GM12878 (cell line): ENCODE results near the gene UCP1. TPM values are rescaled to one million over a fixed set of nuclear protein-coding genes. Genes with fewer than 3 reads are reported as not detected.

Experiments used
- ATAC-seq: fragments of 200-7000 bp; cut with Tn5 transposase; 3 replicates; pipeline ENCODE4 v1.9.1; 2020; ENCODE audit warnings: mild to moderate bottlenecking, moderate library complexity
- BruUV-seq: library from RNA; stranded (reverse); fragments of 400-500 nt; replicated peaks from 2 replicates; lab custom pipeline; 2021; lab: Mats Ljungman, UMichigan
- CTCF ChIA-PET: fragments of 300-600 bp; sonication (Branson Sonifier 250); formaldehyde crosslinking; extraction: SDS; loops from one replicate; lab custom pipeline; 2021; ENCODE audit warnings: inconsistent platforms; lab: Yijun Ruan, JAX
- POLR2A ChIA-PET: fragments of 350-600 bp; formaldehyde crosslinking; extraction: SDS; loops from one replicate; lab custom pipeline; 2021; ENCODE audit warnings: inconsistent platforms; lab: Charles Lee
- RAD21 ChIA-PET: fragments of 300-600 bp; sonication (Branson Sonifier 250); formaldehyde crosslinking; loops from one replicate; lab custom pipeline; 2023; ENCODE audit warnings: antibody characterized with exemption; ENCODE audit not compliant: unreplicated experiment; lab: Charles Lee
- SMC1A ChIA-PET: fragments of 300-600 bp; sonication (Branson Sonifier 250); formaldehyde crosslinking; loops from one replicate; lab custom pipeline; 2023; ENCODE audit not compliant: unreplicated experiment, uncharacterized antibody; lab: Charles Lee
- DNase-seq: peaks from one replicate; pipeline ENCODE4 v3.0.0-alpha.2; 2011; ENCODE audit warnings: low read depth, low spot score
- FAIRE-seq: peaks from 3 replicates; lab custom pipeline; 2011; peaks lifted over from hg19 to GRCh38; lab: Jason Lieb, UNC
- H2AFZ ChIP-seq: 2 replicates; pipeline ENCODE4 v1.6.0; 2011; ENCODE audit warnings: low read depth, low read length, control low read depth; ENCODE audit not compliant: control insufficient read depth
- H3K27ac ChIP-seq: 2 replicates; pipeline ENCODE4 v1.5.1; 2011; ENCODE audit warnings: control low read depth; ENCODE audit not compliant: control insufficient read depth, insufficient read depth
- H3K27me3 ChIP-seq, 2 experiments: replicated peaks in 1 of 2; 2 replicates each; pipeline versions ENCODE4 v1.6.0 to v1.6.1; 2011; ENCODE audit warnings: low read length in 1 of 2; ENCODE audit not compliant: control insufficient read depth in 2 of 2, insufficient read depth in 2 of 2
- H3K36me3 ChIP-seq, 2 experiments: 2 replicates each; pipeline ENCODE4 v1.5.1; 2011; ENCODE audit warnings: low read length in 1 of 2; ENCODE audit not compliant: control insufficient read depth in 2 of 2, insufficient read depth in 2 of 2
- H3K4me1 ChIP-seq: 2 replicates; pipeline ENCODE4 v1.6.1; 2011; ENCODE audit warnings: mild to moderate bottlenecking, low read length, moderate library complexity, mixed read lengths; ENCODE audit not compliant: control insufficient read depth, insufficient read depth
- H3K4me2 ChIP-seq: 2 replicates; pipeline ENCODE4 v1.6.0; 2011; ENCODE audit warnings: control low read depth; ENCODE audit not compliant: control insufficient read depth, insufficient read depth
- H3K4me3 ChIP-seq: fragments of 200-600 bp; sonication (generic); 2 replicates; pipeline ENCODE4 v1.5.1; 2016
- H3K79me2 ChIP-seq: 2 replicates; pipeline ENCODE4 v1.6.0; 2011; ENCODE audit warnings: low read length; ENCODE audit not compliant: control insufficient read depth, insufficient read depth
- H3K9ac ChIP-seq: 2 replicates; pipeline ENCODE4 v1.8.0; 2011; ENCODE audit warnings: low read length, control low read depth, mixed read lengths; ENCODE audit not compliant: control insufficient read depth, insufficient read depth
- H3K9me3 ChIP-seq: replicated peaks from 3 replicates; pipeline ENCODE4 v1.5.1; 2011; ENCODE audit warnings: mild to moderate bottlenecking, low read length; ENCODE audit not compliant: control insufficient read depth, insufficient read depth
- H4K20me1 ChIP-seq: 2 replicates; pipeline ENCODE4 v1.6.0; 2011; ENCODE audit not compliant: control insufficient read depth, insufficient read depth
- BCL3 ChIP-seq: IDR thresholded peaks from 2 replicates; pipeline ENCODE4 v1.6.1; 2011; ENCODE audit warnings: borderline replicate concordance, low read depth, mild to moderate bottlenecking, moderate library complexity, low read length; ENCODE audit not compliant: insufficient read depth, poor library complexity, severe bottlenecking
- BRCA1 ChIP-seq: IDR thresholded peaks from 2 replicates; pipeline ENCODE4 v1.6.1; 2011; ENCODE audit warnings: low read depth, low read length, improper control_type of control experiment
- CHD4 ChIP-seq: fragments of 200-600 bp; sonication (generic); IDR thresholded peaks from 2 replicates; pipeline ENCODE4 v1.6.1; 2016; ENCODE audit warnings: mild to moderate bottlenecking
- E4F1 ChIP-seq: fragments of 450-650 bp; IDR thresholded peaks from 2 replicates; pipeline ENCODE4 v1.6.1; 2018; ENCODE audit warnings: borderline replicate concordance, mild to moderate bottlenecking; ENCODE audit not compliant: partially characterized antibody
- EED ChIP-seq: sonication (generic); IDR thresholded peaks from 2 replicates; pipeline ENCODE4 v1.6.1; 2016; ENCODE audit warnings: antibody characterized with exemption, low read depth
- IKZF2 ChIP-seq, 2 experiments: fragments of 450-650 bp; IDR thresholded peaks; 2 replicates each; pipeline ENCODE4 v1.6.1; 2017; ENCODE audit warnings: mild to moderate bottlenecking in 2 of 2, moderate library complexity in 2 of 2
- MTA3 ChIP-seq: IDR thresholded peaks from 2 replicates; pipeline ENCODE4 v1.6.1; 2012; ENCODE audit warnings: low read length, inconsistent platforms, borderline replicate concordance
- PAX5 ChIP-seq: IDR thresholded peaks from 2 replicates; pipeline ENCODE4 v1.6.1; 2011; ENCODE audit warnings: low read depth, low read length, borderline replicate concordance
- POLR2AphosphoS5 ChIP-seq: IDR thresholded peaks from 2 replicates; pipeline ENCODE4 v1.6.1; 2011; ENCODE audit warnings: mild to moderate bottlenecking, low read length, inconsistent platforms
- RAD21 ChIP-seq: IDR thresholded peaks from 2 replicates; pipeline ENCODE4 v1.6.1; 2011; ENCODE audit warnings: mild to moderate bottlenecking, low read depth, low read length, moderate library complexity; ENCODE audit not compliant: insufficient read depth
- REST ChIP-seq: IDR thresholded peaks from 2 replicates; pipeline ENCODE4 v1.6.1; 2012; ENCODE audit warnings: mild to moderate bottlenecking, low read depth, low read length
- SPI1 ChIP-seq: IDR thresholded peaks from 2 replicates; pipeline ENCODE4 v1.6.1; 2011; ENCODE audit warnings: low read depth, mild to moderate bottlenecking, low read length, moderate library complexity, borderline replicate concordance; ENCODE audit not compliant: insufficient read depth
- TAF1 ChIP-seq: IDR thresholded peaks from 2 replicates; pipeline ENCODE4 v1.6.1; 2011; ENCODE audit warnings: mild to moderate bottlenecking, low read depth, low read length, borderline replicate concordance
- ZBTB33 ChIP-seq: fragments of 450-650 bp; IDR thresholded peaks from 2 replicates; pipeline ENCODE4 v1.6.1; 2017; ENCODE audit warnings: mild to moderate bottlenecking
- WGBS: methylation state at CpG from one replicate; pipeline ENCODE4 v1.1.6; 2016; ENCODE audit warnings: low lambda C conversion rate; ENCODE audit not compliant: insufficient replicate concordance, insufficient coverage; ENCODE audit errors: missing lambda C conversion rate; 5-methylcytosine and 5-hydroxymethylcytosine counted together
- in situ Hi-C: fragments of 300-500 bp; cut with MboI; formaldehyde crosslinking; loops from 9 replicates; pipeline ENCODE4 v1.14.3; 2018; ENCODE audit warnings: mixed read lengths
- intact Hi-C: fragments of 100-400 bp; cut with micrococcal nuclease; formaldehyde crosslinking; loops from one replicate; pipeline ENCODE4 v1.14.2; 2022; ENCODE audit not compliant: unreplicated experiment
- polyA plus RNA-seq, 11 experiments: library from polyadenylated mRNA; depleted of rRNA in 4 of 11; unstranded in 6 of 11; stranded (reverse) in 5 of 11; fragments of >200 nt; fragmentation: Nextera tagmentation in 4 of 11; fragmentation: Illumina TruSeq in 1 of 11; extraction: Ambion mirVana in 4 of 11; extraction: Trizol in 1 of 11; gene quantifications; 1 replicate in 1 of 11; 2 replicates in 10 of 11; pipeline versions ENCODE4 v1.2.1 to v1.2.3, GENCODE V29; 2011 to 2016; ENCODE audit warnings: inconsistent platforms in 2 of 11, missing spikeins in 2 of 11, low read depth in 1 of 11
- total RNA-seq, 4 experiments: library from RNA; depleted of rRNA in 3 of 4; stranded (reverse); fragments of >200 nt in 3 of 4; fragmentation: Illumina TruSeq in 1 of 4; extraction: Trizol in 1 of 4; gene quantifications; 2 replicates each; pipeline versions ENCODE4 v1.2.1 to v1.2.3, GENCODE V29; 2013 to 2021

The UCP1 gene
- total and polyA plus RNA-seq, 10 of the 15 experiments (the other 5 are each of a cell fraction or from before 2014, with no cell fraction given) = not detected

GRCh38 chr4:140617499-140618248, 48.9 kb upstream of the UCP1 start:
- FAIRE-seq = no peak
- TF ChIP-seq BRCA1 (no peak), SPI1 (no peak), EED (no peak), BCL3 (no peak), IKZF2 (IDR thresholded peaks at IDR 0.05) (no peak), MTA3 (no peak), E4F1 (no peak), ZBTB33 (no peak), RAD21 (no peak), TAF1 (no peak), REST (no peak), PAX5 (no peak), POLR2AphosphoS5 (no peak), CHD4 (no peak)

More at GRCh38 chr4:140617499-140618248, 48.9 kb upstream of the UCP1 start:
- WGBS = 63% methylated on average over 7 of the region's 7 CpGs
- no TSS peak for BruUV-seq
- ATAC-seq (no peak), DNase-seq (no peak)
- no peaks in the 10 kb centered on the region for H3K79me2 ChIP-seq
- ChIA-PET POLR2A (no interaction called here), SMC1A (interaction anchor here (0.5 kb wide), 1 partner anchor 215 kb away, joined by 3 read pairs; no protein-coding TSS in a partner anchor), RAD21 (no interaction called here), CTCF (interaction anchor here (0.7 kb wide), 1 partner anchor 258 kb away, joined by 3 read pairs; no protein-coding TSS in a partner anchor)
- in situ Hi-C loops = loop anchor here (10.0 kb wide), 1 partner anchor 237 kb away; no protein-coding TSS in a partner anchor
- no peak overlapping the region for H3K9ac ChIP-seq
- no peak overlapping the region for H2AFZ ChIP-seq
- intact Hi-C loops = no loop called here
- H3K4me3 ChIP-seq = no peak overlapping the region
- H3K36me3 ChIP-seq = no peaks in the 10 kb centered on the region
- H4K20me1 ChIP-seq = no peaks in the 10 kb centered on the region
- H3K27ac ChIP-seq = no peak overlapping the region
- no peaks in the 10 kb centered on the region for H3K4me1 ChIP-seq
- H3K4me2 ChIP-seq = no peak overlapping the region
- no peaks in the 10 kb centered on the region for H3K9me3 ChIP-seq
- no peaks in the 10 kb centered on the region for H3K27me3 ChIP-seq
